Adrenal gland (tissue), 12 donors: ENCODE results near the gene NEDD1. TPM values are rescaled to one million over a fixed set of nuclear protein-coding genes. Genes with fewer than 3 reads are reported as not detected.

Experiments
- DNase-seq, 7 donors: peaks; one replicate each; pipeline ENCODE4 v3.0.0-alpha.2; 2019 to 2020
- H3K27ac ChIP-seq, 5 donors: fragments of 200-600 bp; sonication (generic) in 4 of 5; 1 replicate in 3 of 5; 2 replicates in 2 of 5; pipeline versions ENCODE4 v1.5.1 to v1.8.0; 2016 to 2020; ENCODE audit warnings: mild to moderate bottlenecking in 1 of 5
- H3K27me3 ChIP-seq: fragments of 200-600 bp; 2 replicates; pipeline ENCODE4 v1.8.0; 2021
- H3K36me3 ChIP-seq, 2 donors: fragments of 200-600 bp; replicated peaks in 1 of 2; 1 replicate in 1 of 2; 2 replicates in 1 of 2; pipeline versions ENCODE4 v1.5.1 to v1.8.0; 2018 to 2022
- H3K4me1 ChIP-seq, 2 donors: fragments of 200-600 bp; replicated peaks in 1 of 2; 1 replicate in 1 of 2; 2 replicates in 1 of 2; pipeline versions ENCODE4 v1.5.1 to v1.8.0; 2018 to 2021
- H3K4me3 ChIP-seq, 4 donors: fragments of 200-600 bp; sonication (generic) in 3 of 4; one replicate each; pipeline ENCODE4 v1.5.1; 2016 to 2018
- H3K9me3 ChIP-seq, 3 donors: fragments of 200-600 bp; sonication (generic) in 1 of 3; replicated peaks in 1 of 3; 1 replicate in 2 of 3; 2 replicates in 1 of 3; pipeline versions ENCODE4 v1.5.1 to v1.8.0; 2016 to 2021
- CTCF ChIP-seq, 6 experiments: fragments of 450-650 bp in 4 of 6; fragments of 200-600 bp in 2 of 6; sonication (generic) in 1 of 6; IDR thresholded peaks; 1 replicate in 5 of 6; 2 replicates in 1 of 6; pipeline versions ENCODE4 v1.5.1 to v1.8.0; 2016 to 2021; ENCODE audit warnings: antibody characterized with exemption in 6 of 6, mild to moderate bottlenecking in 2 of 6, moderate library complexity in 1 of 6
- POLR2A ChIP-seq, 2 donors: fragments of 450-650 bp; IDR thresholded peaks; one replicate each; pipeline ENCODE4 v1.6.1; 2017; ENCODE audit warnings: antibody characterized with exemption in 2 of 2, mild to moderate bottlenecking in 2 of 2, moderate library complexity in 1 of 2
- WGBS, 4 donors: extraction: QIAGEN DNeasy Blood & Tissue Kit in 2 of 4; methylation state at CpG; one replicate each; pipeline versions ENCODE4 v1.1.5 to v1.1.7; 2013 to 2017; 5-methylcytosine and 5-hydroxymethylcytosine counted together
- intact Hi-C, 2 donors: fragments of 100-400 bp; cut with DNase I; formaldehyde crosslinking; loops; one replicate each; pipeline versions ENCODE4 v1.14.1 to v1.15.0; 2022 to 2023
- polyA plus RNA-seq, 3 donors: library from polyadenylated mRNA; stranded (reverse); fragments of 200-250 nt in 2 of 3; fragments of 350-450 nt in 1 of 3; fragmentation: Illumina TruSeq in 1 of 3; extraction: RNeasy Lipid Tissue Mini Kit (QIAGEN cat#74804) in 1 of 3; gene quantifications; one replicate each; pipeline ENCODE4 v1.2.3, GENCODE V29; 2013 to 2014
- total RNA-seq, 9 donors: library from RNA; depleted of rRNA in 4 of 9; stranded (reverse); fragments of >200 nt in 4 of 9; fragments of 120-200 nt in 1 of 9; fragmentation: NEBNext Ultra II Directional in 1 of 9; extraction: Animal tissue kit (Norgen Biotek cat#: 25700) in 1 of 9; gene quantifications; one replicate each; pipeline versions ENCODE4 v1.1.0 to v1.2.4, GENCODE V29; 2013 to 2023
- donor health status: healthy with polysubstance abuse.
- donor health status: Bipolar disorder and iron deficiency.
- donor health status: DM: yes; HTN: yes; CAD: no.
- donor health status: DM: no; HTN: no; CAD: no.
- donor health status: DM: no; HTN: no; CAD: no.
- donor health status: DM: yes; HTN: yes; CAD: no.

NEDD1 gene
- total and polyA plus RNA-seq, 12 donors: 3.5 to 17.6 (median 11.5) TPM

GRCh38 chr12:96988919-96989318 lies 81.9 kb downstream of the NEDD1 start:
- Histone ChIP-seq H3K36me3 (no peaks in the 10 kb centered on the region), H3K4me1 (peaks cover 0 to 9% of the 10 kb centered on the region in 2 donors), H3K9me3 (no peaks in the 10 kb centered on the region), H3K4me3 (no peak overlapping the region), H3K27me3 (peaks cover 7% of the 10 kb centered on the region), H3K27ac (no peak overlapping the region)
- DNase-seq: no peak
- no peak for TF ChIP-seq CTCF (IDR thresholded peaks at IDR 0.05)
- no peak for TF ChIP-seq POLR2A (IDR thresholded peaks at IDR 0.05)
- intact Hi-C loops: loop anchor here (5.0 to 10.0 kb wide), 3 partner anchors 323 to 412 kb away; no protein-coding TSS in a partner anchor
- WGBS, 4 donors: 57 to 71% (median 63%) methylated on average over 3 of the region's 3 CpGs

GRCh38 chr12:96989916-96990315 lies 82.9 kb downstream of the NEDD1 start:
- Histone ChIP-seq H3K27ac (no peak overlapping the region), H3K4me1 (peaks cover 0 to 9% of the 10 kb centered on the region in 2 donors), H3K4me3 (no peak overlapping the region), H3K27me3 (peaks cover 7% of the 10 kb centered on the region), H3K9me3 (no peaks in the 10 kb centered on the region), H3K36me3 (no peaks in the 10 kb centered on the region)
- DNase-seq: peak in 2 of 7 donors; percentile 10 to 19
- WGBS, 4 donors: 38 to 54% (median 46%) methylated on average over 5 of the region's 5 CpGs
- intact Hi-C loops: loop anchor here (5.0 to 10.0 kb wide), 4 partner anchors 322 to 1405 kb away; no protein-coding TSS in a partner anchor
- TF ChIP-seq CTCF (IDR thresholded peaks at IDR 0.05): peak in 2 of 6 experiments; percentile 21 to 32
- TF ChIP-seq POLR2A (IDR thresholded peaks at IDR 0.05): no peak

- no peak overlapping the region for H3K4me3 ChIP-seq
- H3K27ac ChIP-seq: no peak overlapping the region
- H3K36me3 ChIP-seq: no peaks in the 10 kb centered on the region
- H3K4me1 ChIP-seq: no peaks in the 10 kb centered on the region
- no peak for TF ChIP-seq CTCF (IDR thresholded peaks at IDR 0.05)
- no peak for TF ChIP-seq POLR2A (IDR thresholded peaks at IDR 0.05)
- intact Hi-C loops: loop anchor here in 1 of 2 donors (10.0 kb wide), 1 partner anchor 1400 kb away; no protein-coding TSS in a partner anchor
- H3K9me3 ChIP-seq: no peaks in the 10 kb centered on the region
- no peak for DNase-seq
- WGBS, 4 donors: 63 to 75% (median 66%) methylated on average over 5 of the region's 5 CpGs
- no peaks in the 10 kb centered on the region for H3K27me3 ChIP-seq
These were observed 87.8 kb downstream of the NEDD1 start for GRCh38 chr12:96994900-96995299.

GRCh38 chr12:96995861-96996260 lies 88.8 kb downstream of the NEDD1 start:
- no peak overlapping the region for H3K27ac ChIP-seq
- no peak overlapping the region for H3K4me3 ChIP-seq
- intact Hi-C loops: loop anchor here in 1 of 2 donors (10.0 kb wide), 1 partner anchor 1399 kb away; no protein-coding TSS in a partner anchor
- H3K4me1 ChIP-seq: no peaks in the 10 kb centered on the region
- no peak for DNase-seq
- WGBS, 4 donors: 50 to 63% (median 55%) methylated on average over 6 of the region's 6 CpGs
- no peaks in the 10 kb centered on the region for H3K36me3 ChIP-seq
- no peaks in the 10 kb centered on the region for H3K27me3 ChIP-seq
- TF ChIP-seq POLR2A (IDR thresholded peaks at IDR 0.05): no peak
- no peak for TF ChIP-seq CTCF (IDR thresholded peaks at IDR 0.05)
- no peaks in the 10 kb centered on the region for H3K9me3 ChIP-seq
